K562 (cell line): ENCODE measurements around the gene CLCN4. TPM values are rescaled to one million over a fixed set of nuclear protein-coding genes. Genes with fewer than 3 reads are reported as not detected.

ENCODE experiments used
- ATF1 ChIP-seq, 2 experiments: fragments of 450-650 bp in 1 of 2; IDR thresholded peaks; 2 replicates each; pipeline ENCODE4 v1.6.1; 2016; ENCODE audit warnings: missing compliant biosample characterization in 1 of 2, missing genetic modification characterization in 1 of 2
- ATF7 ChIP-seq: fragments of 450-650 bp; IDR thresholded peaks from 2 replicates; pipeline ENCODE4 v1.7.1; 2014; ENCODE audit warnings: mild to moderate bottlenecking, moderate library complexity
- CBFA2T2 ChIP-seq: fragments of 450-650 bp; conservative IDR thresholded peaks from 2 replicates; pipeline ENCODE4 v1.6.1; 2017; ENCODE audit warnings: mild to moderate bottlenecking
- CBFA2T3 ChIP-seq: fragments of 450-650 bp; IDR thresholded peaks from 2 replicates; pipeline ENCODE4 v1.6.1; 2017
- CEBPZ ChIP-seq: fragments of 150-350 bp; IDR thresholded peaks from 2 replicates; pipeline ENCODE4 v1.6.1; 2014; ENCODE audit warnings: low read depth, mild to moderate bottlenecking, low read length, borderline replicate concordance
- CREB1 ChIP-seq, 2 experiments: sonication (generic) in 1 of 2; formaldehyde crosslinking in 1 of 2; IDR thresholded peaks; 2 replicates each; pipeline versions ENCODE4 v1.6.1 to v1.8.0; 2012 to 2022; ENCODE audit warnings: inconsistent platforms in 1 of 2, mild to moderate bottlenecking in 1 of 2, missing genetic modification reagents in 1 of 2, moderate library complexity in 1 of 2
- E2F8 ChIP-seq: fragments of 450-650 bp; IDR thresholded peaks from 2 replicates; pipeline ENCODE4 v1.7.1; 2018; ENCODE audit warnings: mild to moderate bottlenecking, low read depth; ENCODE audit not compliant: partially characterized antibody
- ELF1 ChIP-seq: fragments of 200-800 bp; sonication (Bioruptor generic); IDR thresholded peaks from 2 replicates; pipeline ENCODE4 v1.6.1; 2016; ENCODE audit warnings: missing genetic modification characterization, missing compliant biosample characterization
- EWSR1 ChIP-seq: fragments of 450-650 bp; IDR thresholded peaks from 2 replicates; pipeline ENCODE4 v1.6.1; 2018; ENCODE audit warnings: borderline replicate concordance, mild to moderate bottlenecking, low read depth, moderate library complexity; ENCODE audit not compliant: partially characterized antibody
- HDAC1 ChIP-seq, 2 experiments: fragments of 450-650 bp; IDR thresholded peaks; 2 replicates each; pipeline ENCODE4 v1.6.1; 2016 to 2017; ENCODE audit warnings: inconsistent platforms in 1 of 2, mild to moderate bottlenecking in 1 of 2, moderate library complexity in 1 of 2
- JUND ChIP-seq, 2 experiments: IDR thresholded peaks; 2 replicates in 1 of 2; 3 replicates in 1 of 2; pipeline ENCODE4 v1.6.1; 2011; ENCODE audit warnings: borderline replicate concordance in 2 of 2, low read depth in 2 of 2, low read length in 2 of 2, improper control_type of control experiment in 1 of 2, missing biosample characterization in 1 of 2, missing genetic modification characterization in 1 of 2, missing genetic modification reagents in 1 of 2
- KDM2B ChIP-seq: fragments of 250-450 bp; sonication (Bioruptor Pico); IDR thresholded peaks from 2 replicates; pipeline ENCODE4 v1.8.0; 2021; ENCODE audit warnings: mild to moderate bottlenecking, moderate library complexity
- NUFIP1 ChIP-seq: fragments of 450-650 bp; IDR thresholded peaks from 2 replicates; pipeline ENCODE4 v1.6.1; 2018; ENCODE audit not compliant: partially characterized antibody
- PCBP1 ChIP-seq: fragments of 200-400 bp; formaldehyde crosslinking; IDR thresholded peaks from 2 replicates; pipeline ENCODE4 v1.6.1; 2018; ENCODE audit warnings: mild to moderate bottlenecking, low read depth, low read length; ENCODE audit not compliant: poor library complexity, severe bottlenecking
- PRMT5 ChIP-seq: sonication (generic); formaldehyde crosslinking; IDR thresholded peaks from 2 replicates; pipeline ENCODE4 v1.5.0; 2020; ENCODE audit warnings: missing genetic modification reagents
- RBM25 ChIP-seq: fragments of 200-400 bp; formaldehyde crosslinking; IDR thresholded peaks from 2 replicates; pipeline ENCODE4 v1.6.1; 2018; ENCODE audit warnings: low read length, low read depth, moderate library complexity; ENCODE audit not compliant: severe bottlenecking
- RNF2 ChIP-seq: sonication (generic); IDR thresholded peaks from 2 replicates; pipeline ENCODE4 v1.6.1; 2016
- THRA ChIP-seq: fragments of 450-650 bp; IDR thresholded peaks from 2 replicates; pipeline ENCODE4 v1.6.1; 2017; ENCODE audit warnings: mild to moderate bottlenecking, moderate library complexity
- ZNF174 ChIP-seq: fragments of 250-450 bp; sonication (Bioruptor Pico); IDR thresholded peaks from 2 replicates; pipeline ENCODE4 v1.4.0; 2020; ENCODE audit warnings: mild to moderate bottlenecking
- ZNF551 ChIP-seq: fragments of 250-450 bp; sonication (Bioruptor Pico); IDR thresholded peaks from 2 replicates; pipeline ENCODE4 v1.5.0; 2021; ENCODE audit warnings: mild to moderate bottlenecking, moderate library complexity
- ZNF75A ChIP-seq: fragments of 450-650 bp; formaldehyde crosslinking; IDR thresholded peaks from 2 replicates; pipeline ENCODE4 v1.4.0; 2020; ENCODE audit warnings: mild to moderate bottlenecking
- ZSCAN29 ChIP-seq: fragments of 450-650 bp; IDR thresholded peaks from 2 replicates; pipeline ENCODE4 v1.6.1; 2017
- polyA plus RNA-seq, 8 experiments: library from polyadenylated mRNA; depleted of rRNA in 4 of 8; stranded (reverse) in 5 of 8; unstranded in 3 of 8; fragments of >200 nt; fragmentation: Nextera tagmentation in 2 of 8; fragmentation: Illumina TruSeq in 1 of 8; extraction: Ambion mirVana in 2 of 8; extraction: Trizol in 1 of 8; gene quantifications; 2 replicates each; pipeline versions ENCODE4 v1.2.1 to v1.2.3, GENCODE V29; 2011 to 2014; ENCODE audit warnings: inconsistent platforms in 1 of 8, missing spikeins in 1 of 8
- total RNA-seq, 7 experiments: library from RNA; depleted of rRNA in 6 of 7; stranded (reverse); fragments of >200 nt in 6 of 7; fragmentation: Illumina TruSeq in 2 of 7; extraction: Trizol in 2 of 7; gene quantifications; 2 replicates each; pipeline versions ENCODE4 v1.2.1 to v1.2.3, GENCODE V29; 2011 to 2021; ENCODE audit warnings: low replicate concordance in 1 of 7

Gene CLCN4
- total and polyA plus RNA-seq, 9 of the 15 experiments (the other 6 are each of a cell fraction or from before 2014, with no cell fraction given), result 0.03 to 0.24 (median 0.10) TPM; not detected in 1

GRCh38 chrX:10178866-10179463 is 22.2 kb downstream of the CLCN4 start (continued):
- TF ChIP-seq PRMT5 (CRISPR knock-in tag) (no peak), JUND (IDR thresholded peaks at IDR 0.05; ENCODE audit: borderline replicate concordance, low read depth, low read length) (peak; percentile 45; the same call in 1 of the 2 replicates), JUND (tag; IDR thresholded peaks at IDR 0.05; ENCODE audit: borderline replicate concordance, low read depth, low read length) (no peak; the same call in 2 of the 3 replicates), ATF1 (CRISPR knock-in tag; IDR thresholded peaks at IDR 0.05) (no peak), ATF1 (tag; IDR thresholded peaks at IDR 0.05) (no peak), ZNF75A (CRISPR knock-in tag) (no peak), CBFA2T2 (peak; percentile 88), CREB1 (IDR thresholded peaks at IDR 0.05) (no peak), CREB1 (CRISPR knock-in tag; IDR thresholded peaks at IDR 0.05) (no peak), RBM25 (no peak), THRA (no peak), ZNF551 (CRISPR knock-in tag) (no peak), ATF7 (peak; percentile 27; the same call in 1 of the 2 replicates), EWSR1 (no peak), PCBP1 (no peak), CBFA2T3 (peak; percentile 94), ELF1 (no peak), E2F8 (peak; percentile 22), CEBPZ (no peak), KDM2B (CRISPR knock-in tag) (no peak), RNF2 (peak; percentile 73), HDAC1 (IDR thresholded peaks at IDR 0.05) (peak in 1 of 2 experiments; percentile 44; a peak in 1 of 4 replicates), NUFIP1 (no peak), ZNF174 (CRISPR knock-in tag) (no peak), ZSCAN29 (no peak)
